Stimulated activated naive CD4-positive, alpha-beta T cell (primary cell): ENCODE results near the gene PRRT4.
A peak's percentile ranks its signal among the peaks of the same experiment; 100 is the strongest.

Source experiments
- DNase-seq, 6 experiments: peaks; one replicate each; lab custom pipeline; 2025; lab: John Stamatoyannopoulos, UW

PRRT4 gene

DNA sequence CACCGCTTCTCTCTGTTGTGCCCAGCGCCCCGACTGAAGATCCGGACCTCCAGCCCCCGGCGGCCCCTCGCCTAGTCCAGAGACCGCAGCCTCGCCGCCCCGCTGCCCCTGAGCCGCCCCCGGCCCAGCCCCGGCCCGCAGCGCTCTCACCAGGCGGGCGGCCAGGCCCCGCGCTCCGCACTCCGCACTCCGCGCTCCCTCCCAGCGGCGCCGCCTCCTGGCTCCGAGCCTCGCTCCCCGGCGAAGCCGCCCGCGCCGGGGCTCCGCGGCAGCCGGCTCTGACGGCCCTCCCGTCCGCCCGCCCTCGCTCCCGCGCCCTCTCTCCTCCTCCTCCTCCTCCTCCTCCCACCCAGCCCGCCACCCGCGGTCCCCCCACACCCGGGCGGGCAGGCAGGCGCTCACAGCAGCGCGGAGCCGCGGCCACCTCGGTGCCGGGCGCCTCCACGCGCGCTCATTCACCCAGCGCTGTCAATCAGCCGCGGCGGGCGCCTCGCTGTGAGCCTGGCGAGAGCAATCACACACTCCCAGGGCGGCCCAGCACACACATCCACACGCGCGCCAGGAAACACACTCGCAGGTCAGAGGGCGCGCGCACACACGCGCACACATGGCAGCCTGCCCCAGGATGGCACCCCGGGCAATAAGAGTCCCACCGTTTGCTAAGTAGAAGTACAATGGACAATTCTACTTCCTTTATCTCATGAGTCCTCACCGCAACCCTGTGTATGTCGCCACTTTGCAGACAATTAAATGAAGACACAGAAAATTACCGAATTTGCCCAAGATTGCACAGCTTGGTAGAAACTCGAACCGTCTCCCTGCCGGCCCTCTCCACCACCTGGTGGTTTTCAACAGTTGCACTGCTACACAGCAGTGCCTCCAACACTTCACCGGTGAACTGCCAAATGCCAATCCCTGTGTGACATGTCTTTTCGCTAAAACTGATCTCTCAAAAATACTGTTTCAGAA lies at the start of gene PRRT4:
Gene PRRT4, minus strand, starts transcription at position 280 of the 969 bp plus-strand sequence.
- DNase-seq: peak; percentile 22 to 65 (median 39)

DNA sequence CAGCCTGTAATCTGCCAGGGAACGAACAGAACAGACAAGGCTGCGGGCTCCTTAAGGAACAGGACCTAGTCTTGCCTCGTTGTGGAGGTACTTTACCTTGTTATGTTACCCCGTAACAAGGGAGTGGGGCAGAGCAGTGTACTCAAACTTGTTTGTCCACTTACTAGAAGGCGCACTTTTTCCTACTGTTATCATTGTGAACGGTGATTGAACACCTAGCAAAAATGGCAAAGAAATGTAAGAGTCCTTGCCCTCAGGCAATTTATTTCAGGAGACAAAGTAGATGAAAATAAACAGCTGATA lies 48.9 kb upstream of the PRRT4 start:
- DNase-seq: no peak

DNA sequence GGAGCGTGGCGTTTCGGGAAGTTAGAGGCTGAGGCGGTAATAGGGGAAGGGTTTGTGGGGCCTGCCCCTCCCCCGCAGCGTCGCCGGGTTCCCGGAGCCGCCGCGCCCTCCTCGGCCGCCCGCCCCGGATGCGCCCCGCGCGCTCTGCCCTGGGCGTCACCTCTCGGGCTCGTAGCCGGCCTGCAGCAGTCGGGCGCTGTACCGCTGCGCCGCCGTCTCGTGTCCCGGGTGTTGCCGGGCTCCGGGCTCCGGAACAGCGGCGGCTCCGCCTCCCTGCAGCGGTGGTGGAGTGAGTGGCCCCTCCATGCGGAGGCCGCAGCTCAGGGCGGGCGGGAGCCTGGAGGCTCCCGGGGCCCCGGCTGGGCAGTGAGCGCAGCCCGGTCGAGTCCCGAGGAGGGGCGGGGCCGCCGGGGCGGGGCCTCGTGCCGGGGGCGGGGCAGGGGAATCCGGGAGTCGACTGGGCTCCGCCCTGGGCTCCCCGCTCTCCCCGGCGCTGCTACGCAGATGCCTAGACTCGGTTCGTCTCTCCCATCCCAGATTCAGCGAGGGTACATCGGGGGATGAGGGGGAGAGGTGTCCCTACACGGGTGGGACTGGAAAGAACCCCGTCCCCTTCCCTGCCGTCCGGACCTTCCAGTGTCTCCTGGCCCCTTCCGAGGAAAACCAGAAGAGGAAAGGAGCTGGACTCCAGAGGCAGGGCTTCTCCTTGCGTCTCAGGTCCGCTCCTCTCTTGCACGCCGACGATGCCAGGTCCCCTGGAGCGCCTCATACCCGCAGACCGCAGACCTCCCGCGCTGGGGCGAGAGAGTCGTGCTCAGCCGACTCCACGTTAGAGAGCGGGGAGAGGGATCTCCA lies 48.3 kb upstream of the PRRT4 start, which contains the start of gene IMPDH1:
Gene IMPDH1, minus strand, starts transcription at position 387 of the 855 bp plus-strand sequence. Its CDS starts 81 bp downstream, at position 306.
- peak; percentile 73 to 93 (median 84) for DNase-seq

DNA sequence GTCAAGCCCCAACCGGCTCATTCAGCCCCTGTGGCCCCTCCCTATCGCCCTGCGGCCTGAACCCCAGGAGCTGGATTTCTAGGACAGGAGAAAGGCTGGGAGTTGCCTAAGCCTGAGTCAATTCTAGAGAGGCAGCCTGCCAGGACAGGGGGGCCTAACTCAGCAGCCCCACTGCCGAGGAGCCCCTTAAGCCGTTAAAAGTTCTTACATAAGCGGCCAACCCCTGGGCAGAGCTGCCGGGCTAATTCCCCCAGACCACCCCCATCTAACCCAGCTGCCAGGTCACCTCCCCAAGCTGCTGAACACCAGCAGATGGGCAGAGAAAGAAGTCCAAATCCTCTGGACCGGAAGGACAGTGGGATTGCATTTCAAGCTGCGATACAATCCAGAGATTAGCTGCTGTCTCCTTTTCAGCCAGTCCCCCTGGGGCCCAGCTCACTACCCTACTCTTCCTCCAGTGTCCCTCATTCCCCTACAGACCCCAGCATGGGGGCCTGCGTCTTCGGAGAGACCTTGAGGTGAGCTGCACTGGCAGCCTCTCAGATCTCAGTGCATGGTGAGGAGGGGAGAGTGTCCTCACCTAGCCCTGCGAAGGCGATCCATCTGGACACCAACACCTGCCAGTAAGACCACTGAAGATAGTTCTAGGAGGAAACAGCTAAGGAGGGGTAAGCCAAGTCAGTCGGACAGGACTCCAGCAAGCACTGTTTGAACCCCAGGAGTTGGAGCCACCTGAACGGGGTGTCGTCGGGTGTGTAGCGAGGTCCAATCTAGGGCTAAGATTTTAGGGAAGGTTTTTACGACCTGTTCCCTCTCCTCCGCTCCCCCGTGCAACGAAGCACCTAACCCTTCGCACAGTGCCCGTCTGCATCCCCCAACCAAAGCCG lies 47.5 kb upstream of the PRRT4 start:
- peak in 2 of 6 experiments; percentile 9 to 18 for DNase-seq

DNA sequence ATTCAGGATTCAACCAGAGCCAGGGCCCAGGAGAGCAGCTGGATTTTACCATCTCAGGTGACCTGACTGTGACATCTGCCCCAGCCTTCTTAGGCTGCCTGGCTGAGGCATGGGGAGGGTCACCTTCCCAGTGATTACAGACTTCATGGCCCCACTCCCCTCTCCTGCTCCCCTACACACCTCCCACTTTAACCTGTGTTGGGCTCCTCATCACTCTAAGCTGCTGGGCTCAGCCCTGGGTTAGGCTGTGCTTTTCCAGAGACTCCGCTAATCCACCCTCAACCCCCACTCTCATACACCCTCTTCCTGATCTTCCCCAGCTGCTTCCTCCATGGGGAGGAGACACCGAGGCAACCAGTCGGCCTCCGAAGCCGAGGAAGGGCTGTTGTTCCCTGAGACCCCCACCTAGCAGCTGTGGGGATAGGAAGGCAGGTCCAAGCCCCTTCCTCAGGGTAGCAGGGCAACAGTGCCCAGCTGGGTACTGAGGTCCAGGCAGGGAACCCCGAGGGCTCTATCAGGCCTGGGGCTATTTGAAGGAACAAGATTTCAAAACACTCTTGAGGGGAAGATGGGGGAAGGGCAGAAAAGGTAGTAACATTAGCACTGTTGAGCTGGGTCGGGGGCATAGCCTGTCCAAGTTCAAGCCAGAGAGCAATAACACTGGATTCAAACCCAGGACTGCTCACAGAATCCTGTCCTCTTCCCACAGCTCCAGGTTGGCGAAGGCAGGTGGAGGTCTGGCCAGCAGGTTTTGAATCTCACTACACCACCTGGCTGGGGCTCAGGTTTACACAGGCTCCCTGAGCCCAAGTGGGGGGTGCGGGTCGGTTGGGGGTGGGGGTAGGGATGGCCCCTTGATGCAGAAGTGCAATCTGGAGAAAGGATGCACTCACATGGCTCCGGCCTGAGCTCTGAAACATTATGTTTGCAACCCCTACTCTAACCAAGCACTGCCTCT lies 46.5 kb upstream of the PRRT4 start:
- DNase-seq: no peak

DNA sequence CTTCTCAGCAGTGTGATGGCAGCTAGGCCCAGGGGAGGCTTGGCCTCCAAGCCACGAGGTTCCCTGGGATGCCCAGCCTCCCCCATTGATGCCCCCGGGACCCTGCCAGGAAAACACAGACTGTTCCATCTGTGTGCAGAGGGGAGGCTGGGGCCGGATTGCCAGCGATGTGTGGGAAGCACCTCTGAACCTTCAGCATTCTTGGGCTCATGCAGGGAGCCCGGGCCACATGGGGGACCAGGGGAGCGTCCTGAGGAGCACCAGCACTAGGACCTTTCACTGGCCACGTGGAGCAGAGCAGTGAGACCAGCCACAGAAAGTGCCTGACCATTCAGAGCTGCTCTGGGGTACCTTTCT lies 45.7 kb upstream of the PRRT4 start:
- DNase-seq: no peak

DNA sequence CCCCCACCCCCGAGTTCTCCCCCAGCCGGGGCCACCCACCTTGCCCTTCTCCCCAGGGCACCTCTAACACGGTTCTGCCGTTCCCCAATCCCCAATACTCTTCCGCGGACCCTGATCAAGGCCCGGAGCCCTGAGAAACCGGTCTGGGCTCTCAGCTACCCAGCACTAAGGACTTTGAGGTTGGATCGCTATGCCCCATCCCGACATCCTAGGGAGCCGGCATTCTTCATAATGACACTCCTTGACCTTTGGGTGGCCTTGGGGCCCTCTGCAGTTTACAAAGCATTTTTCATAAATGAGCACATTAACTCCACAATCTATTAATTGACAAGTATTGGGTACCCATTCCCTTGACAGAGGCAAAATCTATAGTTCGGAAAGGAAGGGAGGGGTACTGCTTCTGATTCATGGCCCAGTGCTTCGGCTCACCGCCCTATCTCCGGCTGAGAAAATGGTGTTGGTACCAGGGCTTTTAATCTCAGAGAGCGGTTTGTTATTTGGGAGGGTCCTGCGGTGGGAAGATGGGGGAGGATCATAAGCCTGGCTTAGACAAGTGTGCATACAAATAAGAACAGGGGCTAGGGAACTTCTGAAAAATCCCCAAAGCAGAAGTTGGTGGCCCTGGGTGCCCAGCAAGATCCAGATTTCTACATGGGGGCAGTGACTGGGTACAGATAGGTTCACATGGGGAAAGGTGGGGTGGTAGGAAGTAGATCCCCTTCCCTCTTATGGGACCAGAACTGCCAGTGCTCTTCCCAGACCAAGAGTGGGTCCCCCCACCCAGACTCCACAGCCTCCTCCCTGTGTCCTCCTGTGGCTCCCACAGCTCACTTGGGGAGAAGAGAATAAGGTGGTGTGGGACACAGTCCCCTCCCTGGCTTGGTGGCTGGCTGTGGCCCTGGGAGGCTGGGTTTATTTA lies 45.1 kb upstream of the PRRT4 start:
- DNase-seq: peak in 1 of 6 experiments; percentile 6

DNA sequence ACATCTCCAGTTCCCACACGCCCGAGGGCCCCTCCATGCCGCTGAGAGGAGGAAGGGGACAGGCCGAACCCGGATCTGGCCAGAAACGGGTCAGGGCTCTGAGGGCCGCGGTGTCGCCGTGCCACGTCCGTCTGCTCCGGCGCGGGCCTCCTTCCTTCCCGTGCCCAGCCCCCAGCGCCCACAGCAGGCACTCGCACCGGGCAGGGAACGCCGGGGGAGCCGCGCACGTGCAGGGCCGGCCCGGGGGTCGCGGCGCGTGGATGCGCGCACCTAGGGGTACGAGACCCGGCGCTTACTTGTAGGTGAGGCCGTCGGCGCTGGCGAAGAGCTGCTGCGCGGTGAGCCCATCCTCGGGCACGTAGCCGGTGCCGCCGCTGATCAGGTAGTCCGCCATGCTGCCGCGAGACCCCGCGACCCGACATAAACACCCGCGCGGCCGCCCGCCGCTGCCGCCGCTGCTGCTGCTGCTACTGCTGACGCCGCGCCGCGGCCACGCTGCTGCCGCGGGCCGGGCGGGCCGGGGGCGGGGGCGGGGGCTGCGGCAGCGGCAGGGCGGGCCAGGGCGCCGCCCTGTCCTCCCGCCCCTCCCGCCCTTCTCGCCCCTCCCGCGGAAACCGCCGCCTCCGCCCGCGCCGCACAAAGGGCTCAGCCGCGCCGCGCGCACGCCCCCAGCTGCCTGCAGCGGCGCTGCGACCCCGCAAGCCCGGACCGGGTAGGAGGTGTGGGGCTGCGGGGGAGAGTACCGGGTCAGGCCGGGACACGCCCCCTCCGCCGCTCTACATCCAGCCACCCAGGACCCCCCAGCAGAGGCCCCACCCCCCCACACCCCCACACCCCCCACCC lies 44.2 kb upstream of the PRRT4 start:
- DNase-seq: peak; percentile 31 to 61 (median 43)

DNA sequence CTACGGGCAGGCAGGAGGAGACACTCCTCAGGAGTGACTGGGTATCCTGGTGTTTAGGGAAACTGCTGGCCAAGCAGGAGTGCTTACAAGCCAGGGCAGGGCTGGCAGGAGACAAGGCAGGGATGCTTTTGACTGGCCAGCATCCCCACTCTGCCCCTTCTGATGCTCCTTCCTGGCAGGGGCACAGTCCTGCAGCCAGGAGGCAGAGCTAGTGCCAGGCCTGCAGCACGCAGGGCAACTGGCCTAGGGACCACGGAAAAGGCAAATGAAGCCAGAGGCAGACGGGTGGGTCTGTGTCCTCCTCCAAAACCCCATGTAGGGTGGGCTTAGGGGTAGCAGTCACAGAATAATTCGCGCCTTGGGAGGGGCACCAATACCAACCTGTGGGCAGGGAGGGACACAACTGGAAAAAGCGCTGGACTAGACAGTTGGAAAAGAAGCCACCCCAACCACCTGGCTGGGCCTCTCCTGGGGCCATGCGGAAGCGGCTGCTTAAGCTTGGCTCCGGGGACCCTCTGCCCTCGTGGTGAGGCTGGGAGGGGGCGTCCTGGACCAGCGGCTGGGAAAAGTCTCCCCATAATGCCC lies 43.5 kb upstream of the PRRT4 start:
- DNase-seq: peak in 1 of 6 experiments; percentile 18

DNA sequence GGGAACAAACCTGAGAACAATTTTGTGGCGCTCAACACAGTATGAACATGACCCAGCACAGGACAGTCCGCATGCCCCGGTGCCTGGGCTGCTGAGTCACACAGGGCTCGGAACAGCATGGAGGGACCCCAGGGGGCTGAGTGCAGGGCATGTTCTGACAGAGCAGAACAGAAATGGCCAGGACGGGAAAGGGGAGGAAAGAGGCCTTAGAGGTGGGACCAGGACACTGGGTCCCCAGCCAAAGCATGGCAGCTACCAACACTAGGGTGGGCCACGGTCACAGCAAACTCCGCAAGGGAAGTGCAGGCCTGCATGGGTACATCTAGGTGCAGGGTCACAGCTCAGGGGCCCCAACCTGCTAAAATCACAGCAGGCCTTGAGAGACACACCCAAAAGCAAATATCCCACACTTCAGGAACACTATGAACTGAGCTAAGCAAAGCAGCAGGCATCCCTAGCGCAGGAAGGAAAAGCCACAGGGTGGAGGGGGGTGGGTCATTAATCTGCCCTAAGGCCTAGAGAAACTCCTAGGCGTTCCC lies 42.7 kb upstream of the PRRT4 start:
- no peak for DNase-seq

DNA sequence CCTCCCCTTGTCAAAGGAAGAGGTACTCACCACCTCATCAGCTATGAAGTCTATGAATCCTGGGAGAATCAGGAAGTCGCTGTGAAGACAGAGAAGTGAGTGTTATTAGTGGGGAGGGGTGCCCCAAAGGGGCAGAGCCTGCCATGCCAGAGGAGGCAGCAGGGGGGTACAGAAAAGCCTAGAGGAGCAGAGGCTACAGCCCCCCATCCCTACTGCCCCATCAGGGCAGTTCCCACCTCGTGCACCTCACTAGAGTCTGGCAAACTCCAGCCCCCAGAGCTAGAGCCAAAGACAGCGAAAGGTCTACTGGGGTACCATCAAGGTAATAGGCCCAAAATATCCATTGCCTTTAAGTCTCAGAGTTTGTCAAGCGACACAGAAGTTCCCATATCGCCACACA lies 42.2 kb upstream of the PRRT4 start:
- no peak for DNase-seq

DNA sequence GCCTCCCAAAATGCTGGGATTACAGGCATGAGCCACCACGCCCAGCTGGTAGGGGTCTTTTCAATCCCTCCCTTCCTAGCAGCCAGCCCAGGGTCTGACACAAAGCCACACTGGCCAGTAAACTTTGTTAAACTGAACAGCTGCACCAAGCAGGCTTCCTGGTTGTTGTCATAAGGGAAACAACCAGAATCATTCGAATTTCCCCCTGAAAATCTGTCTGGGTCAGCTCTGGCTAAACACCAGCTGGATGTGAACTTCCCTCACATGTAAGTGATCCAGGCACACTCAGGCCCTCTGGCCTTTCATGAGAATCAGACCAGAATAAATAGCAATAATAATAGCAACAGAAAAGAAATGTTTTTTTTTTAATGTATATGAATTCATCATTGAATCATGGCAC lies 40.9 kb upstream of the PRRT4 start:
- no peak for DNase-seq

DNA sequence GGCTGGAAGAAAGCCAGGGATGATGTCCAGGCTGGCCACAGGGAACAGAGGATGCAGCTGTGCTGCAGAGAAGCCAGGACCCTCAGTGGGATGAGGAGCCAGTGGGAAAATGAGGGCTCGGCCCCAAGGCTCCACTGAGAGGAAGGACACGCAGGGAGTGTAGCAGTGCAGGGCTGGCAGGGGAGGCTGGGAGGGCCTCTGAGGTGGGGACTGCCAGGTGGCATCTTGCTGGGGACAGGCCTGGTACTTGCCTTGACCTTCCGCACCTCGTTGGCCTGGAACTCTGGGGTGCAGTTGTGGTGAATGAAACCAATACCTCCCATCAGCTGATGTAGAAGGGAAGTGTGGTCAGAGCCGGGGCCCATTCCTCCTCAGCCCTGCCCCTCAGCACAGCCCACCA lies 39.1 kb upstream of the PRRT4 start:
- no peak for DNase-seq

DNA sequence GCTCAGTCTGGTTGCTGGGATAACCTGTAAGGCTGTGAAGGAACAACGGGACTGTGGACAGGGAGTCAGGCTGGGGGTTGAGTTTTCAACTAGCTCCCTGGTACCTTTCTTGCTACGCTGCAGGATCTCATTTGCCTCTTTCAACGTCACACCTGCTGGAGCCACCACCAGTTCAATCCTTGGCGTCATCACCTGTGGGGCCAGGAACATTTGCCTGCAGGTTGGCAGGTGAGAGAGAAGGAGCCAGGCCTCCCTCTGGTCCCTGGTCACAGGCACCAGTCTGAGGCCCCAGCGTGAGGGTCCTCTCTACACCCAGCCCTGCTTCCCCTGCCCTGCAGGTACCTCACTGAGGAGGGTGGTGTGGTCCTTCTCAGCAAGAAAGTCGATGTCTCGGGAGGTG lies 38.5 kb upstream of the PRRT4 start:
- no peak for DNase-seq

DNA sequence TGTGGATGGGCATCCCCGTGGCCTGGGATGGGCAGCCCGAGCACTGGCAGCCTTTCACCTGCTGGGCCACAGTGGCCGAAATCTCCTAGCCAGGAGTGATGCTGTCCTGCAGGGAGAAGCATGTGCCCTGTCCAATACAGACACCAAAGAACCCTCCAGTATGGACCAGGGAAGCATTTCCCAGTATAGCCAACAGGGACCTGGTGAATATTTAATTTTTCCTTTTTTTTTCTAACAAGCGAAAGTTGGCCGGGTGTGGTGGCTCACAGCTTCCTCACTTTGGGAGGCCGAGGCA lies 37.3 kb upstream of the PRRT4 start:
- no peak for DNase-seq

DNA sequence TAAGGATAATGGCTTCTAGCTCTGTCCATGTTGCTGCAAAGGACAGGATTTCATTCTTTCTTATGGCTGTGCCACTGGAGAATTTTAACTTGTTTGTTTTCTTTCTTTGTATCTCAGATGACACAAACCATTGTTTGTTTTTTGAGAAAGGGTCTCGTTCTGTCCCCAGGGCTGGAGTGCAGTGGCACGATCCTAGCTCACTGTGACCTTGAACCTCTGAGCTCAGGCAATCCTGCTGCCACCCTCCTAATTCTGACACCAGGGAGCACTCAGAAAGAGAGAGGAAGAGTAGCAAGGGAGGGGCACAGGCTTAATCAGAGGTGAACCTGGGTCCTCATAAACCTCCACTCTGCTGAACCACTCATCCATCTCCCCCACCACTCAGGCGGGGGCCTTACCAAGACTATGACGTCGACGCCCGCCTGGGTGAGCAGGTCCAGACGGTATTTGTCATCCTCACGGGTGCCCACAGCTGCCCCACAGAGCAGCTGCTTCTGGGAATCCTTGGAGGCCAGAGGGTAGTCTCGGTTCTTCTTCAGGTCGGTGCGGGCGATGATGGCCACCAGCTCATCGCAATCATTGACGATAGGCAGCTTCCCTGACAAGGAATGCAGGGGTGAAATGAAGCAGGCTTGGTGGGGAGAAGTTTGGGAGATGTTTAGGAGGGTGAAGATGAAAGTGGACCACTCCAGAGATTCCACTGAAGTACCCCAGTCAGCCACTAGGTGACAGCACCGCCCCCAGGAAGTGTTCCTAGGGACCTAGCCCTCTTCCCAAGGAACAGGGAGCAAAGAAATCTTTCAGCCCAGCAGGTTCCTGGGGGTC lies 36.7 kb upstream of the PRRT4 start:
- peak in 4 of 6 experiments; percentile 7 to 28 (median 16) for DNase-seq

DNA sequence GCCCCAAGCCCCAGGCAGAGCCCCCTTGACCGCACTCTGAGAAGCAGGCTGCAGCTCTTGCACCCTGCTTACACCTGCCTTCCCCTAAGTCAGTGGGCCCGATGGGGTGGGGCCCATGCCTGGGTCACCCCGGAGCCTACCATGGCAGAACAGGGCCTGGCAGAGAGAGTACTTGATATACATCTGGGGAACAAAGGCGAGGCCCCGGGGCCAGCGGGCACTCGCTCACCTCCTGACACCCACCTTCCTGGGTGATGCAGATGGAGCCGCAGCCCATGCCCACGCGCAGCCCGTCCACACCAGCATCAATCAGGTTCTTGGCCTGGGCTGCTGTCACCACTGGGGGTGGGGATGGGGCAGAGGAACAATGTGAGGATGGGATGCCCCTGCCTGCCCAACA lies 34.9 kb upstream of the PRRT4 start:
- no peak for DNase-seq
